GM19328 (cell line): ENCODE measurements around the gene ZNF724.
"Not testable (repeated sequence)": the region's sequence is repeated elsewhere in the genome, so short reads cannot be mapped to it uniquely, and the experiment has no call there.

Experiments
- ATAC-seq: cut with Tn5 transposase; IDR thresholded peaks from one replicate; pipeline ENCODE4 v1.9.1; 2021; ENCODE audit warnings: mild to moderate bottlenecking, moderate library complexity; ENCODE audit not compliant: unreplicated experiment

Gene ZNF724

GRCh38 chr19:23253256-23253655, 3.1 kb upstream of the ZNF724 start:
- ATAC-seq: not testable (repeated sequence)

GRCh38 chr19:23241419-23241818, 8.8 kb downstream of the ZNF724 start:
- no peak for ATAC-seq

GRCh38 chr19:23222998-23223652, 27.1 kb downstream of the ZNF724 start:
- no peak for ATAC-seq

GRCh38 chr19:23203841-23204344, 46.3 kb downstream of the ZNF724 start:
- no peak for ATAC-seq

GRCh38 chr19:23190341-23190740, 59.9 kb downstream of the ZNF724 start:
- no peak for ATAC-seq

- no peak for ATAC-seq
These were observed 66.9 kb downstream of the ZNF724 start for GRCh38 chr19:23183251-23183650.
